ENCODE results near the gene RNF182.

- TF ChIP-seq POLR2AphosphoS5 (IDR thresholded peaks at IDR 0.05) (no peak), EP300 (IDR thresholded peaks at IDR 0.05) (no peak), CTCF (IDR thresholded peaks at IDR 0.05) (no peak)
Observed at GRCh38 chr6:13935190-13935880, 10.6 kb downstream of the RNF182 start.

Measured in esophagus muscularis mucosa (tissue), 4 donors.